ENCODE results near the gene CELSR2.

Gene CELSR2

DNA sequence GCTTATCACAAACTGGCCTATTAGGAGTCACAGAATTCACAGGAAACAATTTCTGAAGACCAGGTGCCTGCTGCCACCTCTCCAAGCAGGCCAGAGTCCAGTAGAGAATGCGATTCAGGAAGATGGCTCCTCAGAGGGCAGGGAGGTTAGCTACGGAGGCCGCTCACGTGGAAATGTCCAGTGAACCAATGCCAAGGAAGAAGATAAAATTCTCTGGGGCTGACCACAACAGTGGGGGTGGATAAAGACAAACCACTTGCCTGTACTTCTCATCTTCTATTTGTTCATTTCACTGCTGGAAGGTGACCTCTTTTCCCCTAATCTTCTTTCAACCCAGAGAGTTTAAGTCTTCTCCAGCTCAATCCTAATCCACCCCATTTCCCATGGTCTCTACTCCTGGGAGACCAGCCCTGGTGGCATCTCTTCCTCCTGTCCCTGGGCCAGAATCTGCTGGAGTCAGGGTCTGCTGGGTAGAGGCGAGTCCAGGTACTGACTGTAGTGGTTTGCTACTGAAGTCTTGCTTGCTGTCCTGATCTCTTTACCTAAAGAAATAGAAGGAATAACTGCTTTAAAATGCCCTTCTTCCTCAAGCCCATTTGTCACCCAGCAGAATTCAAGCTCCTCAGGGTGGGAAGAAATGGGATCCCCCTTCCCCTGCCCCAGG is 30.4 kb downstream of the CELSR2 start:
- Histone ChIP-seq H3K36me3 (ENCODE audit: insufficient read depth) (no peaks in the 10 kb centered on the region), H3K79me2 (ENCODE audit: insufficient read depth, low read depth) (no peaks in the 10 kb centered on the region), H3K4me2 (no peak overlapping the region), H4K20me1 (ENCODE audit: insufficient read depth) (no peaks in the 10 kb centered on the region), H3K27ac (no peak overlapping the region), H3K4me3 (IDR thresholded peaks at IDR 0.05; ENCODE audit: insufficient read depth, low read depth, low read length) (no peak overlapping the region), H3K4me1 (ENCODE audit: low read depth, poor library complexity, severe bottlenecking) (peaks cover 42% of the 10 kb centered on the region), H3K9ac (no peak overlapping the region), H3K27me3 (ENCODE audit: insufficient read depth, low read depth) (no peaks in the 10 kb centered on the region), H2AFZ (ENCODE audit: low read depth) (no peak overlapping the region)
- TF ChIP-seq, protein P1, sequence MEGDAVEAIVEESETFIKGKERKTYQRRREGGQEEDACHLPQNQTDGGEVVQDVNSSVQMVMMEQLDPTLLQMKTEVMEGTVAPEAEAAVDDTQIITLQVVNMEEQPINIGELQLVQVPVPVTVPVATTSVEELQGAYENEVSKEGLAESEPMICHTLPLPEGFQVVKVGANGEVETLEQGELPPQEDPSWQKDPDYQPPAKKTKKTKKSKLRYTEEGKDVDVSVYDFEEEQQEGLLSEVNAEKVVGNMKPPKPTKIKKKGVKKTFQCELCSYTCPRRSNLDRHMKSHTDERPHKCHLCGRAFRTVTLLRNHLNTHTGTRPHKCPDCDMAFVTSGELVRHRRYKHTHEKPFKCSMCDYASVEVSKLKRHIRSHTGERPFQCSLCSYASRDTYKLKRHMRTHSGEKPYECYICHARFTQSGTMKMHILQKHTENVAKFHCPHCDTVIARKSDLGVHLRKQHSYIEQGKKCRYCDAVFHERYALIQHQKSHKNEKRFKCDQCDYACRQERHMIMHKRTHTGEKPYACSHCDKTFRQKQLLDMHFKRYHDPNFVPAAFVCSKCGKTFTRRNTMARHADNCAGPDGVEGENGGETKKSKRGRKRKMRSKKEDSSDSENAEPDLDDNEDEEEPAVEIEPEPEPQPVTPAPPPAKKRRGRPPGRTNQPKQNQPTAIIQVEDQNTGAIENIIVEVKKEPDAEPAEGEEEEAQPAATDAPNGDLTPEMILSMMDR (conservative IDR thresholded peaks at IDR 0.05; ENCODE audit: low read depth, low read length) = no peak

DNA sequence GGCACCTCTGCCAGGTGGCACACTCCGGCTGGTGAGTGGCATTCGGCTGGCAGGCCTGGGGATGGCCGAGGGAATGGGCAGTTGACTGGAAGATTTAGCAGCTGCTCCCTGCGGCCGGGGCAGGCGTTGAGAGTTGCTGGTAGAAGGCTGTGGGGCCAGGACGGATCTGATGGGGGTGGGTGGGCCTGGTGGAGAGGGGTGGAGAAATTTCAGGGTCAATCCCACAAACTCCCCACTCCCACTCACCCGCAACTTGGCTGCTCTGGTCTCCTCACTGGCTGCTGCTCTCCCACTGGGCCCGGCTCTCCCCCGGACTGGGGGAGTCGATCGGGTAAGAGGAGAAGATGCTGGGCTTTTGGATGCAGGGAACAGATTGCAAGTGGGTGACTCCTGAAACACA is 31.5 kb downstream of the CELSR2 start:
- Histone ChIP-seq H3K36me3 (ENCODE audit: insufficient read depth) (no peaks in the 10 kb centered on the region), H3K79me2 (ENCODE audit: insufficient read depth, low read depth) (no peaks in the 10 kb centered on the region), H4K20me1 (ENCODE audit: insufficient read depth) (no peaks in the 10 kb centered on the region), H3K4me2 (no peak overlapping the region), H2AFZ (ENCODE audit: low read depth) (no peak overlapping the region), H3K9ac (no peak overlapping the region), H3K4me1 (ENCODE audit: low read depth, poor library complexity, severe bottlenecking) (peaks cover 45% of the 10 kb centered on the region), H3K4me3 (IDR thresholded peaks at IDR 0.05; ENCODE audit: insufficient read depth, low read depth, low read length) (no peak overlapping the region), H3K27me3 (ENCODE audit: insufficient read depth, low read depth) (no peaks in the 10 kb centered on the region), H3K27ac (no peak overlapping the region)
- TF ChIP-seq, protein P1 (conservative IDR thresholded peaks at IDR 0.05; ENCODE audit: low read depth, low read length) = no peak

DNA sequence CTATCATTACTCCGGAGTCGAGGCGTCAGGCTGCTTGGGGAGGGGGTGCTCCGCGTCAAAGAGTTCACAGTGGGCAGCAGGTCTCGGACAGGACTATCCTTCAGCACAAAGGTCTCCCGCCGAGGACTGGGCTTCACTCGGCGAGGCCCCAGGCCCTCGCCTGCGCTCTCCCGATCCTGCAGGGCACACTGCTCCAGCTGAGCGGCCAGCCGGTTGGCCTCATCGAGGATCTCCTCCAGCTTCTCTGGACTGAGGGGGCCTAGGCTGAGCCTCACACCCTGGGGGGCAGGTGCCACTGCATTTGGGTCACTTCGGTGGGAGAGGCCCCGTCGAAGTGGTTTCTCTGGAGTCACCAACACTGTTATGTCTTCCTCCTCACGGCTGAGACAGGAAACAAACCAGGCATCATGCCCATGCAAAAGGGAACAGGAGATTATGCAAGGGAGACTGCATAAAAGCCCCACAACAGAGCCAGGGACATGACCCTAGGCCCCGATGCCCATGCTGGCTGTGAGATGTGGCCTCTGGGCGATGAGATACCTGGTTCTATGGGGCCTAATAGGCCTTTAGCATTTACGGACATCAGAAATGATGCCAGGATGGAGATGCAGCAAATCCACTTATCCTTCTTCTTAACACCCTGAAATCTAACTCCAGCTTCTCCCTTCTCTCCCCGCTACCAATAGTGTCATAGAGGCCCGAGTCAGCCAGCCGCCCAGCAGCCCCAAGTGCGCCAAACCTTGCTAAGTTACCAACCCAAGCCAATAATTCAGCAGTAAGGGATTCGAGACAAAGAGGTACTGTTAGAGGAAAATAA is 32.5 kb downstream of the CELSR2 start:
- Histone ChIP-seq H3K27me3 (ENCODE audit: insufficient read depth, low read depth) (no peaks in the 10 kb centered on the region), H3K4me3 (IDR thresholded peaks at IDR 0.05; ENCODE audit: insufficient read depth, low read depth, low read length) (peak overlapping the region; percentile 98), H3K36me3 (ENCODE audit: insufficient read depth) (no peaks in the 10 kb centered on the region), H4K20me1 (ENCODE audit: insufficient read depth) (no peaks in the 10 kb centered on the region), H2AFZ (ENCODE audit: low read depth) (peak overlapping the region; percentile 84), H3K27ac (no peak overlapping the region), H3K4me1 (ENCODE audit: low read depth, poor library complexity, severe bottlenecking) (peaks cover 38% of the 10 kb centered on the region), H3K9ac (peak overlapping the region; percentile 70; the same call in 1 of the 2 replicates), H3K79me2 (ENCODE audit: insufficient read depth, low read depth) (no peaks in the 10 kb centered on the region), H3K4me2 (peak overlapping the region; percentile 89)
- TF ChIP-seq, protein P1 (conservative IDR thresholded peaks at IDR 0.05; ENCODE audit: low read depth, low read length) = no peak

DNA sequence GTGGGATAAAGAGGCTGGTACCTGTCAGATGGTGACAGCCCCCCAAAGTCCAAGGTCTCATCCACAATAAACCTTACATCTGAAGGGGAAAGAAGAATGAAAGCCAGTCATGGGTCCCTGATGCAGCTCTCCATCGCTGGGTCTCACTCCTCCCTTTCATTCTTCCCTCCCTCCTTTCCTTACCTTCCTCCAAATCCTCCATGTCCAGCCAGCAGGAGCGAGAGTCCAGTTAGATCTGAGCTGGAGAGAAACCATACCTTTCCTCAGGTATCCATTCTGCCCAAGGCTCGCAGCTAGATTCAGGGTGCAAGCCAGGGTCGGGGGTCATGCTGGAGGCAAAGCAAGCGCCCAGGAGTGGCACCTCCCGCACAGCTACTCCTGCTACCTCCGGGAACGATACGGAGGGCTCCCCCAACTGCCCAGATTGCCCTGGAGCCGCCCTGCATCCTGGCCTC is 33.2 kb downstream of the CELSR2 start:
- Histone ChIP-seq H3K4me2 (peak overlapping the region; percentile 89), H3K4me1 (ENCODE audit: low read depth, poor library complexity, severe bottlenecking) (peaks cover 32% of the 10 kb centered on the region), H3K4me3 (IDR thresholded peaks at IDR 0.05; ENCODE audit: insufficient read depth, low read depth, low read length) (peak overlapping the region; percentile 98), H3K9ac (peak overlapping the region; percentile 70), H3K27me3 (ENCODE audit: insufficient read depth, low read depth) (no peaks in the 10 kb centered on the region), H2AFZ (ENCODE audit: low read depth) (peak overlapping the region; percentile 84), H3K36me3 (ENCODE audit: insufficient read depth) (no peaks in the 10 kb centered on the region), H4K20me1 (ENCODE audit: insufficient read depth) (no peaks in the 10 kb centered on the region), H3K79me2 (ENCODE audit: insufficient read depth, low read depth) (no peaks in the 10 kb centered on the region), H3K27ac (no peak overlapping the region)
- TF ChIP-seq, protein P1 (conservative IDR thresholded peaks at IDR 0.05; ENCODE audit: low read depth, low read length) = no peak
